Pancreas (tissue), 10 donors: Measurements from ENCODE around the gene ROBO3. TPM values are rescaled to one million over a fixed set of nuclear protein-coding genes. Genes with fewer than 3 reads are reported as not detected.
A peak's percentile ranks its signal among the peaks of the same experiment; 100 is the strongest.

ENCODE experiments used
- ATAC-seq, 4 donors: fragments of 200-7000 bp; cut with Tn5 transposase; one replicate each; pipeline versions ENCODE4 v1.8.0 to v1.9.1; 2020; ENCODE audit warnings: mild to moderate bottlenecking in 4 of 4, moderate library complexity in 4 of 4
- DNase-seq, 6 donors: peaks; one replicate each; pipeline ENCODE4 v3.0.0-alpha.2; 2020
- FAIRE-seq: peaks from 2 replicates; lab custom pipeline; 2012; peaks lifted over from hg19 to GRCh38; lab: Jason Lieb, UNC
- H3K27ac ChIP-seq, 4 donors: fragments of 200-600 bp; sonication (generic); 1 replicate in 3 of 4; 2 replicates in 1 of 4; pipeline versions ENCODE4 v1.5.0 to v1.8.0; 2020
- H3K27me3 ChIP-seq, 4 donors: fragments of 200-600 bp; one replicate each; pipeline ENCODE4 v1.8.0; 2021
- H3K36me3 ChIP-seq, 3 donors: fragments of 200-600 bp; sonication (generic) in 1 of 3; one replicate each; pipeline versions ENCODE4 v1.5.0 to v1.8.0; 2020 to 2021
- H3K4me1 ChIP-seq, 3 donors: fragments of 200-600 bp; one replicate each; pipeline ENCODE4 v1.8.0; 2021
- H3K4me3 ChIP-seq, 4 donors: fragments of 200-600 bp; sonication (generic) in 2 of 4; one replicate each; pipeline versions ENCODE4 v1.5.0 to v1.8.0; 2020 to 2021
- H3K9me3 ChIP-seq, 4 donors: fragments of 200-600 bp; one replicate each; pipeline ENCODE4 v1.8.0; 2021
- WGBS, 2 donors: extraction: QIAGEN DNeasy Blood & Tissue Kit; methylation state at CpG; one replicate each; pipeline ENCODE4 v1.1.7; 2013; 5-methylcytosine and 5-hydroxymethylcytosine counted together
- intact Hi-C, 3 donors: fragments of 100-400 bp; cut with DNase I; formaldehyde crosslinking; loops; one replicate each; pipeline versions ENCODE4 v1.11.1 to v1.14.2; 2022
- polyA plus RNA-seq, 2 donors: library from polyadenylated mRNA; stranded (reverse); fragments of 200-250 nt; gene quantifications; one replicate each; pipeline ENCODE4 v1.2.3, GENCODE V29; 2013
- total RNA-seq, 6 donors: library from RNA; stranded (reverse); fragmentation: NEBNext Ultra II Directional in 4 of 6; extraction: Animal tissue kit (Norgen Biotek cat#: 25700) in 4 of 6; gene quantifications; one replicate each; pipeline versions ENCODE4 v1.2.1 to v1.2.4, GENCODE V29; 2021 to 2023
- TF ChIP-seq, protein P1 (sequence below), 4 donors: fragments of 200-600 bp; sonication (generic) in 3 of 4; IDR thresholded peaks; one replicate each; pipeline versions ENCODE4 v1.5.0 to v1.8.0; 2021; ENCODE audit warnings: antibody characterized with exemption in 4 of 4
- donor health status: healthy with polysubstance abuse.
- donor health status: DM: no; HTN: no; CAD: no; lungs with moderate emphysema.
- donor health status: DM: no; HTN: no; CAD: no.
- donor health status: control.
- donor health status: control.
- donor health status: Bipolar disorder and iron deficiency.
- donor health status: DM: yes; HTN: yes; CAD: no.
- donor health status: DM: no; HTN: no; CAD: no.
- donor health status: DM: no; HTN: no; CAD: no.
- donor health status: DM: yes; HTN: yes; CAD: no.

ROBO3 gene
- total and polyA plus RNA-seq, 8 donors: 1.1 to 25.0 (median 2.8) TPM

DNA sequence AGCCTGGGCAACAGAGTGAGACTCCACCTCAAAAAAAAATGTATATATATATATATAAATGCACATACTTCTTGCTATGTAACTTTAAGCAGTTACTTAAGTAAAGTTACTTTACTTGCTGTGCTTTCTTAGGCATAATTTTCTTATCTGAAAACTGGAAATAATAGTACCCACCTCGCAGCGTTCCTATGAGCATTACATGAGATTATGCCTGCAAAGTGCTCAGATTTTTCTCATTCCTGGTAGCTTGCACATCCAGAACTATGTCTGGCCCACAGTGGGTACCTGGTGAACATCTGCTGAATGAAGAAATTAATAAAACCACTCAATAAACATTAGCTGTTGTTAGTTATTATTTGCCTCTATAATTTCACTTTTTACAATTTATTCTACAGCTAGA lies 6.1 kb upstream of the ROBO3 start:
- WGBS, 2 donors: 59 to 68% methylated on average over 2 of the region's 2 CpGs
- Histone ChIP-seq H3K9me3 (no peaks in the 10 kb centered on the region), H3K4me1 (peaks cover 0 to 4% (median 3%) of the 10 kb centered on the region in 3 donors), H3K27ac (no peak overlapping the region), H3K4me3 (no peak overlapping the region), H3K27me3 (peaks cover 0 to 24% (median 0%) of the 10 kb centered on the region in 4 donors), H3K36me3 (no peaks in the 10 kb centered on the region)
- intact Hi-C loops: no loop called here
- TF ChIP-seq, protein P1, sequence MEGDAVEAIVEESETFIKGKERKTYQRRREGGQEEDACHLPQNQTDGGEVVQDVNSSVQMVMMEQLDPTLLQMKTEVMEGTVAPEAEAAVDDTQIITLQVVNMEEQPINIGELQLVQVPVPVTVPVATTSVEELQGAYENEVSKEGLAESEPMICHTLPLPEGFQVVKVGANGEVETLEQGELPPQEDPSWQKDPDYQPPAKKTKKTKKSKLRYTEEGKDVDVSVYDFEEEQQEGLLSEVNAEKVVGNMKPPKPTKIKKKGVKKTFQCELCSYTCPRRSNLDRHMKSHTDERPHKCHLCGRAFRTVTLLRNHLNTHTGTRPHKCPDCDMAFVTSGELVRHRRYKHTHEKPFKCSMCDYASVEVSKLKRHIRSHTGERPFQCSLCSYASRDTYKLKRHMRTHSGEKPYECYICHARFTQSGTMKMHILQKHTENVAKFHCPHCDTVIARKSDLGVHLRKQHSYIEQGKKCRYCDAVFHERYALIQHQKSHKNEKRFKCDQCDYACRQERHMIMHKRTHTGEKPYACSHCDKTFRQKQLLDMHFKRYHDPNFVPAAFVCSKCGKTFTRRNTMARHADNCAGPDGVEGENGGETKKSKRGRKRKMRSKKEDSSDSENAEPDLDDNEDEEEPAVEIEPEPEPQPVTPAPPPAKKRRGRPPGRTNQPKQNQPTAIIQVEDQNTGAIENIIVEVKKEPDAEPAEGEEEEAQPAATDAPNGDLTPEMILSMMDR (IDR thresholded peaks at IDR 0.05): no peak
- DNase-seq: no peak
- no peak for FAIRE-seq
- no peak for ATAC-seq

DNA sequence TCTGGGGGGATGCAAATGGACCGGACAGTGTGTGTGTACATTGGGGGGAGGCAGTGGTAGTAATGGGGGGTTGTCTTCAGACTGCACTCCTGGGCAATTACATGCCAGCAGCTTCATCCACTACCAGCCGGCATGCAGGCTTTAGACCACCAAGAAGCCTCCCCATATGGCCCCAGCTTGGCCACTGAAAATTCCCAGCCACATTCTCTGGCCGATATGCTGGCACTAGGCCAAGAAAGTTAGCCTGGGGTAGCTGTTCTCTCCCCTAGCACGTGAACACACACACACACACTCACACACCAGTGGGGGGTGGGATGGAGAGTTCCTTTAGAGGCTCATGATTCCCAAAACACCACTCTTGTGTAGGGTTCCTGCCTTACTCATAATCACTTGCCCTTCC lies 3.6 kb upstream of the ROBO3 start:
- peaks cover 0 to 46% (median 4%) of the 10 kb centered on the region in 4 donors for H3K27me3 ChIP-seq

DNA sequence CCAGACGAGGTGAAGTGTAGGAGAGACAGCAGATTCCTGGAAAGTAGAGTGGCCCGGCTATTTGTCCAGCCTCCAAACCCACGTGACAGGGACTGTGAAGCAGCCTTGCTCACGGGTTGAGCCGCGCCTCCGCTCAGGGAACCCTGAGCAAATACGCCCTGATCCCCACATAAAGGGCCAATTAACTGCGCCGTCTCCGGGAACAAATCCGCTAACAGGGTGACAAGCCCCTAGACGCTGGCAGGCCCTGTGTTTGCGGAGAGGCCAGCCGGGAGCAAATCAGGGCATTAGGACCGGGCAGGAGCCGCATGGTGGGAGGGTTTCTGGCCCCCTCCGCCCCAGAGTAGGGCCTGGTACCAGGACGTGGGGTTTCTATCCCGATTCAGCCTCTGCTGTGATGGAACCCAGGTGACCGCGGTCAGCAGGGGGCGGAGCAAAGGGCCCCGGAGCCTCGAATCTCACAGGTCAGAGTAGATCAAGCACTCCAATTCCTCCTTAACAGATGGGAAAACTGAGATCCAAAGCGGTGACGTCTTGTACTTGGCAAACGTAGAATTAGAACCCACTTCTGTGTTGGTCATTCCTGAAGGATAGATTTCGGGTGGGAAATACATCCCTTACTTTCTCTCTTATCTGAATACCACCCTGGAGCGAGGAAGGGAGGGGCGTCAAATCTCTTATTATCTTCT lies 2.0 kb upstream of the ROBO3 start:
- Histone ChIP-seq H3K27me3 (peaks cover 0 to 54% (median 7%) of the 10 kb centered on the region in 4 donors), H3K4me1 (peaks cover 0 to 13% (median 3%) of the 10 kb centered on the region in 3 donors), H3K36me3 (no peaks in the 10 kb centered on the region), H3K4me3 (peak overlapping the region in 2 of 4 donors; percentile 19 to 37), H3K27ac (no peak overlapping the region), H3K9me3 (no peaks in the 10 kb centered on the region)
- TF ChIP-seq, protein P1 (IDR thresholded peaks at IDR 0.05): no peak
- ATAC-seq (peak; percentile 69 to 84 (median 80)), FAIRE-seq (no peak), DNase-seq (peak in 2 of 6 donors; percentile 54 to 63)
- 2% methylated on average over 31 of the region's 31 CpGs for WGBS, 2 donors
- intact Hi-C loops: no loop called here

More for the DNA sequence above, 3.6 kb upstream of the ROBO3 start:
- no peak overlapping the region for H3K4me3 ChIP-seq
- FAIRE-seq (no peak), ATAC-seq (no peak), DNase-seq (no peak)
- intact Hi-C loops: no loop called here
- 34 to 36% methylated on average over 4 of the region's 4 CpGs for WGBS, 2 donors
- H3K4me1 ChIP-seq: peaks cover 0 to 13% (median 3%) of the 10 kb centered on the region in 3 donors
- TF ChIP-seq, protein P1 (IDR thresholded peaks at IDR 0.05): no peak
- H3K9me3 ChIP-seq: no peaks in the 10 kb centered on the region
- H3K27ac ChIP-seq: no peak overlapping the region
- H3K36me3 ChIP-seq: no peaks in the 10 kb centered on the region

DNA sequence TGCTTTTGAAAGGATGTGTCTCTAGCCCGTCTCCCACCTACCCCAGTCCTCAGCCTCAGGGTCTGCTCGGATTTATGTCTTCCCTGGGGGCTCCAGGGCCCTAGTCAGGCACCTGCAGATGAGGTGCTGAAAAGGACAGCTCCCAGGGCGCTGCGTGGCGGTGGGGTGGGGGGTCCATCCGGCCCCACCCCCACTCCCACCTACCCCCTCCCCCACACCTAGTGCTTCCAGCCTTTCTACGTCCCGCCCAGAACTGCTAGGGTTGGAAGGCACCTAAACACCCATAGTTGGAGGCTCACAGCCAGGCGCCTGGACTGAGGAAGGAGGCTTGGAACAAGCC lies 1.4 kb upstream of the ROBO3 start:
- FAIRE-seq: no peak
- intact Hi-C loops: no loop called here
- TF ChIP-seq, protein P1 (IDR thresholded peaks at IDR 0.05): no peak
- H3K9me3 ChIP-seq: no peaks in the 10 kb centered on the region
- DNase-seq: no peak
- peaks cover 0 to 60% (median 7%) of the 10 kb centered on the region in 4 donors for H3K27me3 ChIP-seq
- H3K4me1 ChIP-seq: peaks cover 0 to 13% (median 3%) of the 10 kb centered on the region in 3 donors
- H3K27ac ChIP-seq: no peak overlapping the region
- 4 to 7% methylated on average over 8 to 9 of the region's 9 CpGs for WGBS, 2 donors
- peak in 2 of 4 donors; percentile 42 to 51 for ATAC-seq
- H3K4me3 ChIP-seq: no peak overlapping the region
- H3K36me3 ChIP-seq: no peaks in the 10 kb centered on the region
